Germinal center (tissue), 1 donor: ENCODE data around the gene KIF6.
"Not testable (repeated sequence)": the region's sequence is repeated elsewhere in the genome, so short reads cannot be mapped to it uniquely, and the experiment has no call there.

Source experiments
- DNase-seq: peaks from one replicate; pipeline ENCODE4 v3.0.0; 2012; ENCODE audit warnings: mixed read lengths, low spot score

Gene KIF6

GRCh38 chr6:39286596-39286995, 438.6 kb downstream of the KIF6 start:
- DNase-seq, result not testable (repeated sequence)

DNA sequence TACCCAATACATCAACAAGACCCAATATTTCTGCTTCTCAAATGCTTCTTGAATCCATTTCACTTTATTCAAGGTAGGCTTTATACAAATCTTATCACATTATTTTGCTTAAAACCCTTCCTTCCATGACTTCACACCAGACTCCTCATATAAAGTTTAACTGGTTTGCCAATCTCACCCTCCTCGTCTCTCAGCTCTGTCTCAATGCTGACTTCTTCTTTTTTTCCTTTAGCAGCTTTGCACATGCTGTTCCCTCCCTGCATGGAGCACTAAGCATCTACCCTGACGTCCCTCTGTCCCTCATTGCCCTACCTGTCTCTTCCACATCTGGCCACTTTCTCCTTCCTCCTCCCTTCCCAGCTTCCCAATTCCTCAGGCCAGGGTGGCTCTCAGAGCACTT, 442.4 kb downstream of the KIF6 start:
- DNase-seq, result no peak

DNA sequence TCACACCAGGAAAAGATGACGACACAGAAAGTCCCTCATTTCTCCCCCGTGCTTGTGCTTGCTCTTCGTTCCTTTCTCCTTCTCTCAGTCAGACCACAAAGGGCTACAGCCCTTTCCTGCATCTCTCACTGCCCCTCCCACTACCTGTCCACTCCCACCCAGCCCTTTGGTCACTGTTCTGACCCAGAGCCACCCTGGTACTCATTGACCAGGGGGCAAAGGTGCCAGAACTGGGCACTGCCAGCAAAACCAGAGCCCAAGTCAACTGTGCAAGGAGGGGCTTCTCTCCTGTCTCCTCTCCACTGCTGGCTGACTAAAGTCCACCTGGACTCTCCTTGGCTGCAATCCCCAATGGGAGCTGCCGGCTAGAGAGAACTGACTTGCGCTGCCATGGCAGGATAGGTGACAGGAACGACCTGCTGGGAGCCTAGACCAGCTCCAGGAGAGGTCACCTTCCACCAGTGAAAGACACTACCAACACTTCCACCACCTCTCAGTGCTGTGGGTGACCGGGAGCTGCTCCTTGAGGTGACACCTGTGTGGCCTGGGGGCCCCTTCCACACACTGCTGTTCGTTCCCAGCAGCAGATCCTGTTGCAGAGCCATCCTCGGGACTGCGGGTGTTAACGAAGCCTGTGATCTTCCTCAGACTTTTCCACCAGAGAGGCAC, 443.8 kb downstream of the KIF6 start:
- DNase-seq, result no peak

GRCh38 chr6:39280247-39280731, 444.9 kb downstream of the KIF6 start:
- DNase-seq, result no peak
